Renal cortical epithelial cell (primary cell): ENCODE results near the gene FOCAD. TPM values are rescaled to one million over a fixed set of nuclear protein-coding genes. Genes with fewer than 3 reads are reported as not detected.

Experiments used
- DNase-seq: peaks from one replicate; pipeline ENCODE4 v3.0.0-alpha.2; 2011; ENCODE audit warnings: low read depth
- total RNA-seq: library from RNA; depleted of rRNA; stranded (reverse); fragments of >200 nt; gene quantifications from 2 replicates; pipeline ENCODE4 v1.2.3, GENCODE V29; 2014

The FOCAD gene
- total RNA-seq, 1 donor from 2014 or later = 118 TPM

DNA sequence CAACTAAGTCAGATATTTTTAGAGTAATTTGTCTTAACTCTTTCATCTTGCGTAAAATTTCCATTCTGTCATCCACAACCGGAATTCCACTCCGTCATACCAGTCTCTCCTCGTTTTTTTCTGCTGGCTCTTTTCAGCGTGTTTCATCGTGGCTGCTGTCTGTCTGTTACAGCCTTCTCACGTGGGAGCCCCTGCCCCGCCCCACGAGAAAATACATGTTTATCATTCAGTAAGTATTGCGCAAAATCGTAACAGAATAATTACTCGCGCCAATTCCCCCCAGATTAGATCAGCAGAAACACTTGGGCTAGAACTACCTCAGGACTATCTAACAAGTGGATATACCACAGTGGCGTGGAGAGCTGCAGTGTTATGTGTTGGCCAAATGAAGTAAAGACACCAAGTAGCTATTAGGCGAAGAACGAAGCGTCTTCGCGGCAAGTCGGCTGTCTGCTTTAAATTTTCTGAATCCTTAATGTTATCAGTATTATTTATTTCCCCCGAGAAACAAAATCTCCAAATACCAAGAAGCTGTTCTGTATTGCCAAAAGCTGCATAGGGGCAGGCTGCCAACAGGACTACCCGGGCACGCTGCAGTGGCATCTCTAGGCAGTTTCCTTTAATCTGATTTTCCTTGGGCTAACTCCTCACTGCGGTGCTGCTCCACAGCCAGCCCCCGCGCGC is 566 bp upstream of the FOCAD start:
- peak; percentile 48 for DNase-seq

- DNase-seq = peak; percentile 56
These were observed 1.0 kb downstream of the FOCAD start for GRCh38 chr9:20684875-20685696.

- DNase-seq = no peak
These were observed 1.7 kb downstream of the FOCAD start for GRCh38 chr9:20685769-20686168.

- DNase-seq = no peak
These were observed 5.8 kb downstream of the FOCAD start for GRCh38 chr9:20689833-20690232.

DNA sequence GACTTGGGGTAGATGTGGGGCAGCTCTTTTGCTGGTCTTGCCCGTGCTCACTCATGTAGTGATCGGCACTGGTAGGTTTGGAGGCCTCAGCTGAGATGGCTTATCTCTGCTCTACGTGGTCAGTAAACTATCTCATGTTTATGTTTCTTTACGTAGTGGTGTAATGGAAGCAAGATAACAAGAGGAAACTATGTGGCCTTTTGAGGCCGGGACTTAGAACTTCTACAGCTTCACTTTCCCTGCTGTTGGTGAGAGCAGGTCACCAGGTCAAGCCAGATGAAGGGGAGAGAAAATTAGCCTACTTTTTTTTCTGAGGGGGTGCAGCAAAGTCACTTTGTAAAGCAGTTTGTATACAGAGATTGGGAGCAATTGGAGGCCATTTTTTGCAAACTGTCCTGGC is 8.5 kb downstream of the FOCAD start:
- DNase-seq = no peak

DNA sequence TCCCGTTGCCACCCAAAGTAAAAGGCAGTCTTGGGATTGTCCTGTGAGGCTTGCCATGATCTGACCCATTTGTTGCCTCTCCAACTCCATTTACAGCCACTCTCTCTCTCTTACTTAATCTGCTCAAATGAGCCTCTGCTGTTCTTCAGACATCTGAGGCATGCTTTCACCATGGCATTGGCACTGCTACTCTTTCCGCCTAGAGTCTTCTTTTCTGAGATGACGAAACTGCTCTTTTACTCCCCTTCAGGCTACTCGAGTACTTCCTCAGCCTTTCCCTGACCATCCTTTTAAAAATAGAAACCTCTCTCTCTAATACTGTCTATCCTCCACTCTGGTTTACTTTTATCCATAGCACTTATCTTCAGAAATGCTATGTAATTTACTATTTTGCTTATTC is 9.0 kb downstream of the FOCAD start:
- no peak for DNase-seq

GRCh38 chr9:20694248-20694647 is 10.2 kb downstream of the FOCAD start:
- no peak for DNase-seq

DNA sequence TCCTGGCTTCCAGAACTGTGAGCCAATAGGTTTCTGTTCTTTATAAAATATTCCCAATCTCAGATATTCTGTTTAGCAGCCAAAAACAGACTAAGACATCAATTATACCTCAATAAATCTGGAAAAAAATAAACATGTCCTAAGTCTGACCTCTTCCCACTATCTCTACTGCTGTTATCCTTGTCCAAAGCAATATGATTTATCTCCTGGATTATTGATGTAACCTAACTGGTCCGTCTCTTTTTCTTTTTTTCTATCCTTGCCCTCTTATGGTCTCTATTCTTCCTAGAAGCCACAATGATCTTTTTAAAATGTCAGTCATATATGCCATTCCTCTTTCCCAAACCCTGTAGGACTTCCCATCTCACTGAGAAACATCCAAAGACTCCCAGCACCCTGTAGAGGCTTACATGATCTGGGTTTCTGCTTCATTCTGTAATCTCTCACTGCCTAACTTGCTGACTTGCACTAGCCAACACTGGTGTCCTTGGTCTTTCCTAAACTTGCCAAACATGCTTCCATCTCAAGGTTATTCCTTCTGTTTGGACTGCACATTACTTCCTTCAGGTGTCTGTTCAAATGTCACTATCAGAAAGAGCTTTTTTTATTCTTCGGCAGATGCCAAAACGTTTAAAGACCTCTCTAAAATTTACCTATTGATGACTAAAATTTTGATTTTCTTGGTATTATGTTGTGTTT is 13.1 kb downstream of the FOCAD start:
- DNase-seq = no peak

GRCh38 chr9:20698782-20699181 is 14.7 kb downstream of the FOCAD start:
- no peak for DNase-seq

GRCh38 chr9:20701060-20701459 is 17.0 kb downstream of the FOCAD start:
- peak; percentile 61 for DNase-seq

DNA sequence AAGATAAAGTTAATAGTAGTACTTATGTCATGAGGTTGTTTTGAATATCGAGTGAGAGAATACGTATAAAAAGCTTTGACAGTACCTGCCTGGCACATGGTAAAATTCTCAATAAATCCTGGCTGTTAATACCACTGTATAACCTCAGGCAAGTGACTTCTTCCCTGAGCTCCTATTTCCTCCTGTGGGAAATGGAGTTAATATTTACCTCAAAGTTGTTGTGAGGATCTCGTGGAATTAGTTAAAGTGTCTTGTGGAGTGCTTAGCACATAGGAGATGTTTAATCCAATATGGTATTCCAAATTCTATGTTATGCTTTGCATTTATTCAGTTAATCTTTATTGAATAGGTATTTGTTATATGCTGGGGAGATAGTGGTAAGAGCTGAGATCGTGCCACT is 18.5 kb downstream of the FOCAD start:
- peak; percentile 86 for DNase-seq

DNA sequence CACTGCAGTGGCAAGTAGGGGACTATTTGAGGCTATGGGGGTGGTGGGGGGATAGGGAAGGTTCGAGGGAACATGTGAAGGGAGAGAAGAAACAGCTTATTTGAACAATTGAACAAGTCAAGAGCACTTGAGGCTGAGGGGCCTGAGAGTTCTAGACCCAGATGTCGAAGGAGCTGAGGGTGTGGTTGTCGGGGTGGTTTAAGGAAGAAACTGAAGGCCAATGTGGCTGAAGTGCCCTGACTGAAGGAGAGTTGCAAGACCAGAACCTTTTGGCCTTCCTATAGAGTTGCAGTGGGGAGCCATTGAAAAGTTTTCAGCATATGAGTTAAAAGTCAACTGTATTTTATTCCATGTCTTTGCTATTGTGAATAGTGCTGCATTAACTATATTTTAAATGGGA is 19.1 kb downstream of the FOCAD start:
- no peak for DNase-seq

DNA sequence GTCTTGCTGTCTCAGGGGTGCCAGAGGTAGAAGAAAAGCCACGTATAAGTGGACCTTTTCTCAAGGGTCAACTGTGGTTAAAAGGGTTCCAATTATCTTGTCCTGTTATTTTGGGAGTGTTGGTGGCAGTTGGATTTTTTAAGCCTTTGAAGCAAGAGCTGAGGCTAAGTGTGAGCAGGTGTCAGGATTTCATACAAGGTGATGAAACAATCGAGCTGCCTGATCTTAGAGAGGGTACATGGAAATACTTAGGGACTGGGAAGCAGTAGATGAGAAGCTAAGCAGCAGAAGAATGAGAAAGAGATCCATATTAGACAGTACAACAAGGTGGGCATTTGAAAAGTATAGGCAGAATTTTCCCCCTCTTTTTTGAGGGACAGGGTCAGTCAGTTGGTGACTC is 23.6 kb downstream of the FOCAD start:
- no peak for DNase-seq

- no peak for DNase-seq
These were observed 29.1 kb downstream of the FOCAD start for GRCh38 chr9:20713172-20713571.

- DNase-seq = no peak
These were observed 30.7 kb downstream of the FOCAD start for GRCh38 chr9:20714442-20715415.

DNA sequence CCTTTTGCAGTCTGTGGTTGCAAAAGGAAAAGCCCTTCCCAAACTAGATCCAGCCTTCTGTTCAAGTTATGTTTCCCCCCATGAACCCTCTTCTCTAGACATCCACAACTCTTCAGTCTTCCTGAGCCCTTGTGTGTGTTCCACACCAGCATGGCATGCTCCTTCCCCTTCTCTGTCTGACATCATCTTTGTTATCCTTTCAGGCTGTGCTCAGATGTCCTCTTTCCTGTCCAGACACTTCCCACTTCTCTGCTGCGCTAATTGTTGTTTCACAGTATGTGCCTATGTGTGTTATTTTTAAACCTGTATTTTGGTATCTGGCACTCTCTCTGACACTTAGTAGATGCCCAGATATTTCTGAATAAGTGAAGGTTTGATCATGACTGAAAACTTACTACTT is 38.2 kb downstream of the FOCAD start:
- no peak for DNase-seq

GRCh38 chr9:20725675-20726074 is 41.6 kb downstream of the FOCAD start:
- no peak for DNase-seq

DNA sequence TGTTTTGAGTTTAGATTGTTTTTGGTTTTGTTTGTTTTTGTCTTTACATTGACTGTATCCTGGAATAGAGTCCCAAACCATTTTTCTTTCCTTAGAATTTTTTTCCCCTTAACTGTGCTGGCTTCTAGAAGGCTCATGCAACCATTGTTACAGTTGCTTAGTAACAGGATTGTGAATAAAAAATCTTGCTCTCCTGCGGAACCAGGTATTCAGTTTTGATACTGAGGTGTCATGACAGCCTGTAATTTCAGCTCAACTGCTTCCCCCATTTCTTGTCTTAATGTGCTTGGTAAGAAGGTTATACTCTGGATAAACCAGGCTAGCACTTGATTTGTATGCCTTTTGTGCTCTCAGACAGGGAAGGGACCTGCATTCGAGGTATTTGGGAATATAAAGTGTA is 42.1 kb downstream of the FOCAD start:
- DNase-seq = no peak

DNA sequence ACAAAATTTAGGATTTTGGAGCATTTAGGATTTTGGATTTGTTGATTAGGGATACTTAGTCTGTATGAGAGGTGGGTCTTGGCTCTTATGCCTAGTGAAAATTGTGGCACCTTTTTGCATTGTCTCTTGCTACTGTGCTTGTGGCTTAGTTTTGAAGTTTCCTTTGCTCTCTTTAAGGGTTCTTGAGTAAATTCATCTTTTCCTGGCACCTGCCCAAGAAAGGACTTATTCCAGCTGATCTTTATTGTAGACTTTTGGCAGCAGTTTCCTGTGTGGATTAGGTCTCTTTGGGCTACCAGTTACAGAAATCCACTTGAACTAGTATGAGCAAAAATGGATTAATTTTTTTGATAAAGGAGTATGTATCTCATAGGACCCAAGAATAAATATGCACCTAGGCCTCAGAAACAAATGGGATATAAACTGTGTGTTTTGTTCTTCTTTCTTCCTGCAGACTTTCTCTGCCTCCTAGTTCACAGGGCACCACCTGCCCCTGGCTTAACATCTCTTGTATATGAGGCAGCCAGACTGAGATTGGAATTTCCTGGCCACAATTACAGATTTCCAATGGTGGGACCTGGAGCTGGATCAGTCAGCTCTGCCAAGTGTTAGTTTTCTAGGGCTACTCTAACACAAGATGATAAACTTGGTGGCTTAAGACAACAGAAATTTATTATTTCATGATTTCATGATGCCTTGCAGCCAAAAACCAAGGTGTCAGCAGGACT is 44.6 kb downstream of the FOCAD start:
- DNase-seq = peak; percentile 2

- DNase-seq = peak; percentile 13
These were observed 45.5 kb downstream of the FOCAD start for GRCh38 chr9:20729523-20729922.

DNA sequence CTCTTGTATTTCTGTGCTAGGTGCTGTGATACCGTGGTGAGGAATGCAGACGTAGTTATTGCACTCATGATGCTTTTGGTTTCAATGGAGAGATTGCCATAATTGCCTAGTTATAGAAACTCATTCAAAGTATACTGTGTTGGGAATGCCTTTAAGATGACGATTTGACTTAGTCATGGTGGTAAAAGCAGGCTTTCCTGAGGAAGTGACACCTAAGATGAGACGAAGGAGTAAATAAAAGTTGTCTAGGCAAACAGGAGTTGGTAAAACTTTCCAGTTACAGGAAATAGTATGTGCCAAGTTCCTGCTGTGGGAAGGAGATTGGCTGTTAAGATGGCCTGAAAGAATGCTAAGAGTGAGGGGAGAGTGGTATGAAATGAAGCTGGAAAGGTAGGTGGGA is 48.1 kb downstream of the FOCAD start:
- DNase-seq = peak; percentile 54
